Measurements from ENCODE around the gene IDH3A.

IDH3A gene

GRCh38 chr15:78149068-78149804, at the start of gene IDH3A:
IDH3A (plus strand) TSS chr15:78149362; CDS start chr15:78149404, 42 bp downstream.
- TF ChIP-seq, protein P1, sequence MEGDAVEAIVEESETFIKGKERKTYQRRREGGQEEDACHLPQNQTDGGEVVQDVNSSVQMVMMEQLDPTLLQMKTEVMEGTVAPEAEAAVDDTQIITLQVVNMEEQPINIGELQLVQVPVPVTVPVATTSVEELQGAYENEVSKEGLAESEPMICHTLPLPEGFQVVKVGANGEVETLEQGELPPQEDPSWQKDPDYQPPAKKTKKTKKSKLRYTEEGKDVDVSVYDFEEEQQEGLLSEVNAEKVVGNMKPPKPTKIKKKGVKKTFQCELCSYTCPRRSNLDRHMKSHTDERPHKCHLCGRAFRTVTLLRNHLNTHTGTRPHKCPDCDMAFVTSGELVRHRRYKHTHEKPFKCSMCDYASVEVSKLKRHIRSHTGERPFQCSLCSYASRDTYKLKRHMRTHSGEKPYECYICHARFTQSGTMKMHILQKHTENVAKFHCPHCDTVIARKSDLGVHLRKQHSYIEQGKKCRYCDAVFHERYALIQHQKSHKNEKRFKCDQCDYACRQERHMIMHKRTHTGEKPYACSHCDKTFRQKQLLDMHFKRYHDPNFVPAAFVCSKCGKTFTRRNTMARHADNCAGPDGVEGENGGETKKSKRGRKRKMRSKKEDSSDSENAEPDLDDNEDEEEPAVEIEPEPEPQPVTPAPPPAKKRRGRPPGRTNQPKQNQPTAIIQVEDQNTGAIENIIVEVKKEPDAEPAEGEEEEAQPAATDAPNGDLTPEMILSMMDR (IDR thresholded peaks at IDR 0.05; ENCODE audit: low read depth, low read length) = no peak
- H3K4me3 ChIP-seq (ENCODE audit: low read depth, low read length) = peak within 1 kb of the TSS; percentile 78

- no peak overlapping the region for H3K4me3 ChIP-seq (ENCODE audit: low read depth, low read length)
- TF ChIP-seq, protein P1 (IDR thresholded peaks at IDR 0.05; ENCODE audit: low read depth, low read length) = no peak
These were observed 48.3 kb upstream of the IDH3A start for GRCh38 chr15:78100886-78101285.

- H3K4me3 ChIP-seq (ENCODE audit: low read depth, low read length) = no peak overlapping the region
- TF ChIP-seq, protein P1 (IDR thresholded peaks at IDR 0.05; ENCODE audit: low read depth, low read length) = no peak
These were observed 47.6 kb upstream of the IDH3A start for GRCh38 chr15:78101423-78102105.

DNA sequence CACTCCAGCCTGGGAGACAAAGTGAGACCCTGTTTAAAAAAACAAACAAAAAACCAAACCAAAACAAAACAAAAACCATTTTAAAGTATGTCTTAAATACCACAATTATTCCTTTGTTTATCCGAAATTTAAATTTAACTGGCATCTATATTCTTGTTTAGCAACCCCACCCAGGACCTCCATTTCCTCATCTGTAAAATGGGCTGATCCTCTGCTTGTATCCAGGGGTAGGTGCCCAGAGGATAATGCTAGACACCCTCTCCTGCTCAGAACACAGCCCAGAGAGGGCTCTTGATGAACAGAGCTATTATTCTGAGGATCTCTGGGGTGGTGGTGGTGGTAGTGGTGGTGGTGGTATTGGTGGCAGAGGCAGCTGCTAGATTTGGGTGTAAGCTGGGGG, 47.0 kb upstream of the IDH3A start:
- TF ChIP-seq, protein P1 (IDR thresholded peaks at IDR 0.05; ENCODE audit: low read depth, low read length) = no peak
- no peak overlapping the region for H3K4me3 ChIP-seq (ENCODE audit: low read depth, low read length)

DNA sequence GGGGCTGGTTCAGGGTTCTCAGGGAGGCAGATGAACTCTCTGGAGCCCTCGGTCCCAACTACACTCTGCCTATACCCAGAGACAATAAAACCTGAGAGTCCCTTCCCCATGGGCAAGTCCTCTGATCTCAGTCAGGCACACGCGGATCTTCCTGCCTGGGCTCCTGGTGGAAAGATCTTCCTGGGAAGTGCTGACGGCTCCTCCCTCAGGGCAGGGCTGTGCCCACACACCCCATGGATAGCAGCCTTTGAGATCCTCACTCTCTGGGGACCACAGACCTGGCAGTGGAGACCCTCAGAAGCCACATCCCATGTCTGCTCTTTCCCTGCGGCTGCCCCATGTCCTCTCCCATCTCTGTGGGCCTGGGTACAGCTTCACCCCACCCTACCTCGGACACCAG, 46.4 kb upstream of the IDH3A start:
- TF ChIP-seq, protein P1 (IDR thresholded peaks at IDR 0.05; ENCODE audit: low read depth, low read length) = no peak
- H3K4me3 ChIP-seq (ENCODE audit: low read depth, low read length) = no peak overlapping the region

GRCh38 chr15:78103406-78104118, 45.6 kb upstream of the IDH3A start:
- TF ChIP-seq, protein P1 (IDR thresholded peaks at IDR 0.05; ENCODE audit: low read depth, low read length) = no peak
- H3K4me3 ChIP-seq (ENCODE audit: low read depth, low read length) = no peak overlapping the region

DNA sequence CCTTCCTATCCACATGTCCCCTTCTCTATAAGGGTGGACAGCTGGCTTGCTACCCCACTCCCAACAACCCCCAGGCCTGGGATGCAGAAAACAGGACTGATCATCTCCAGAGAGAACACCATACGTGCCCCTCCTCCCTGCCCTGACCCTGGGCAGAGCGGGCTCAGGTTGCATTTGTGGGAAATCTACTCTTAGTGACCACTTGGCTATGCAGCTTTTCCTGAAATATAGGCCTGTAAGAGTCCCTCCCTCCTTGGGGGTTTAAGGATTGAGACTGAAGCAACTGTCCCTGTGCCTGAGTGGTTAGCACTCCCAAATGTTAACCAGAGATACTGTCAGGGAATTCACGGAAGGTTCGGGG, 45.1 kb upstream of the IDH3A start:
- TF ChIP-seq, protein P1 (IDR thresholded peaks at IDR 0.05; ENCODE audit: low read depth, low read length) = no peak
- no peak overlapping the region for H3K4me3 ChIP-seq (ENCODE audit: low read depth, low read length)

Data from WI38 (cell line).